Measurements from ENCODE around the gene MAB21L1. TPM values are rescaled to one million over a fixed set of nuclear protein-coding genes. Genes with fewer than 3 reads are reported as not detected.

MAB21L1 gene
- total RNA-seq, 1 donor from 2014 or later = not detected

DNA sequence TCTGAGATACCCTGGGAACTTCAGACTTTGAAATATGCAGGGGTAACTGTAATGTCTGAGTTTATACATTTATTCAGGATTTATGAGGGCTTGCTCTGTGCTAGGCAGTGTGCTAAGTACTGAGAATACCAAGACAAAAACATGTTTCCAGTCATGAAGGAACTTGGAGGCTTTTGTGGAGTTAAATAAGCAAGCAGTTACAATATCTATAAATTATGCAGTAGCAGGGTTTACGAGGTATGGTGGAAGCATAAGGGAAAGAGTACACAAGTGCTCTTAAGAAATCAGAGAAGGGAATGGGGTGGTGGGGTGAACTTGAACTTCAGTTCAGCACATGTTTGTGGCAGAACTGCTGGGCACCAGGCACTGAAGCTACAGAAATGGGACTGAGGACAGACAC, 28.0 kb downstream of the MAB21L1 start:
- H3K4me3 ChIP-seq (ENCODE audit: low read depth, low read length) = no peak overlapping the region
- TF ChIP-seq, protein P1, sequence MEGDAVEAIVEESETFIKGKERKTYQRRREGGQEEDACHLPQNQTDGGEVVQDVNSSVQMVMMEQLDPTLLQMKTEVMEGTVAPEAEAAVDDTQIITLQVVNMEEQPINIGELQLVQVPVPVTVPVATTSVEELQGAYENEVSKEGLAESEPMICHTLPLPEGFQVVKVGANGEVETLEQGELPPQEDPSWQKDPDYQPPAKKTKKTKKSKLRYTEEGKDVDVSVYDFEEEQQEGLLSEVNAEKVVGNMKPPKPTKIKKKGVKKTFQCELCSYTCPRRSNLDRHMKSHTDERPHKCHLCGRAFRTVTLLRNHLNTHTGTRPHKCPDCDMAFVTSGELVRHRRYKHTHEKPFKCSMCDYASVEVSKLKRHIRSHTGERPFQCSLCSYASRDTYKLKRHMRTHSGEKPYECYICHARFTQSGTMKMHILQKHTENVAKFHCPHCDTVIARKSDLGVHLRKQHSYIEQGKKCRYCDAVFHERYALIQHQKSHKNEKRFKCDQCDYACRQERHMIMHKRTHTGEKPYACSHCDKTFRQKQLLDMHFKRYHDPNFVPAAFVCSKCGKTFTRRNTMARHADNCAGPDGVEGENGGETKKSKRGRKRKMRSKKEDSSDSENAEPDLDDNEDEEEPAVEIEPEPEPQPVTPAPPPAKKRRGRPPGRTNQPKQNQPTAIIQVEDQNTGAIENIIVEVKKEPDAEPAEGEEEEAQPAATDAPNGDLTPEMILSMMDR (conservative IDR thresholded peaks at IDR 0.05; ENCODE audit: low read depth, low read length) = no peak

More for the DNA sequence above, 28.0 kb downstream of the MAB21L1 start:
- DNase-seq (ENCODE audit: low read depth) = no peak
